ENCODE data around the gene TGFBR2.

The TGFBR2 gene

GRCh38 chr3:30617069-30617468 is 10.7 kb downstream of the TGFBR2 start:
- no peak overlapping the region for H3K4me3 ChIP-seq (ENCODE audit: control insufficient read depth, low read depth, low read length)
- TF ChIP-seq, protein P1, sequence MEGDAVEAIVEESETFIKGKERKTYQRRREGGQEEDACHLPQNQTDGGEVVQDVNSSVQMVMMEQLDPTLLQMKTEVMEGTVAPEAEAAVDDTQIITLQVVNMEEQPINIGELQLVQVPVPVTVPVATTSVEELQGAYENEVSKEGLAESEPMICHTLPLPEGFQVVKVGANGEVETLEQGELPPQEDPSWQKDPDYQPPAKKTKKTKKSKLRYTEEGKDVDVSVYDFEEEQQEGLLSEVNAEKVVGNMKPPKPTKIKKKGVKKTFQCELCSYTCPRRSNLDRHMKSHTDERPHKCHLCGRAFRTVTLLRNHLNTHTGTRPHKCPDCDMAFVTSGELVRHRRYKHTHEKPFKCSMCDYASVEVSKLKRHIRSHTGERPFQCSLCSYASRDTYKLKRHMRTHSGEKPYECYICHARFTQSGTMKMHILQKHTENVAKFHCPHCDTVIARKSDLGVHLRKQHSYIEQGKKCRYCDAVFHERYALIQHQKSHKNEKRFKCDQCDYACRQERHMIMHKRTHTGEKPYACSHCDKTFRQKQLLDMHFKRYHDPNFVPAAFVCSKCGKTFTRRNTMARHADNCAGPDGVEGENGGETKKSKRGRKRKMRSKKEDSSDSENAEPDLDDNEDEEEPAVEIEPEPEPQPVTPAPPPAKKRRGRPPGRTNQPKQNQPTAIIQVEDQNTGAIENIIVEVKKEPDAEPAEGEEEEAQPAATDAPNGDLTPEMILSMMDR (conservative IDR thresholded peaks at IDR 0.05; ENCODE audit: control insufficient read depth, insufficient read depth, low read depth, low read length): no peak
- no peak for DNase-seq (ENCODE audit: low read depth)

GRCh38 chr3:30617653-30618052 is 11.3 kb downstream of the TGFBR2 start:
- no peak overlapping the region for H3K4me3 ChIP-seq (ENCODE audit: control insufficient read depth, low read depth, low read length)
- DNase-seq (ENCODE audit: low read depth): no peak
- TF ChIP-seq, protein P1 (conservative IDR thresholded peaks at IDR 0.05; ENCODE audit: control insufficient read depth, insufficient read depth, low read depth, low read length): no peak

- TF ChIP-seq, protein P1 (conservative IDR thresholded peaks at IDR 0.05; ENCODE audit: control insufficient read depth, insufficient read depth, low read depth, low read length): no peak
- no peak overlapping the region for H3K4me3 ChIP-seq (ENCODE audit: control insufficient read depth, low read depth, low read length)
- no peak for DNase-seq (ENCODE audit: low read depth)
Observed at GRCh38 chr3:30618526-30618925, 12.1 kb downstream of the TGFBR2 start.

GRCh38 chr3:30619318-30619717 is 12.9 kb downstream of the TGFBR2 start:
- DNase-seq (ENCODE audit: low read depth): no peak
- TF ChIP-seq, protein P1 (conservative IDR thresholded peaks at IDR 0.05; ENCODE audit: control insufficient read depth, insufficient read depth, low read depth, low read length): no peak

GRCh38 chr3:30620402-30621360 is 14.3 kb downstream of the TGFBR2 start:
- DNase-seq (ENCODE audit: low read depth): no peak
- H3K4me3 ChIP-seq (ENCODE audit: control insufficient read depth, low read depth, low read length): no peak overlapping the region
- TF ChIP-seq, protein P1 (conservative IDR thresholded peaks at IDR 0.05; ENCODE audit: control insufficient read depth, insufficient read depth, low read depth, low read length): no peak

More at GRCh38 chr3:30619318-30619717, 12.9 kb downstream of the TGFBR2 start:
- H3K4me3 ChIP-seq (ENCODE audit: control insufficient read depth, low read depth, low read length): no peak overlapping the region

DNA sequence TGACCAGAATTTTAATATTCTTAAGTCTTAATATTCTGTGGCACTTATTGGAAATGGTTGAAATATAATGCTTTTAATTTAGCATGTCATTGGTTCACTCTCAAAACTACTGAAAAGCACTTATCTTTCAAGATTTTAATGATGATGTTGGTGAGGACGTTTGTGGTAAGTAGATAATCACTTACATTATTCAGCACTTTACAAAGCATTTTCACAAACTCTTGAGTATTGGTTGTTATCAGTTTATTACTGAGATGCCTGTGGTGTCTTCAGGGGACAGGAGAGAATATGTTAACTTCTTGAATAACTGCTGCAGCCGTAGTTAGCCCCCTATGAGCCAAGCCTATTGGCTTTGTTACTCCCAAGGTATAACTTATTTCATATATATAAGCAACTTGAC is 15.2 kb downstream of the TGFBR2 start:
- H3K4me3 ChIP-seq (ENCODE audit: control insufficient read depth, low read depth, low read length): no peak overlapping the region
- DNase-seq (ENCODE audit: low read depth): no peak
- TF ChIP-seq, protein P1 (conservative IDR thresholded peaks at IDR 0.05; ENCODE audit: control insufficient read depth, insufficient read depth, low read depth, low read length): no peak
